Trophoblast cell (in vitro differentiated cells and primary cell): ENCODE results near the gene TMEM135.

Experiments
- DNase-seq, 2 donors: peaks; one replicate each; pipeline ENCODE4 v3.0.0-alpha.2; 2016
- H2AFZ ChIP-seq: 2 replicates; pipeline ENCODE4 v1.6.1; 2013; ENCODE audit warnings: low read length, moderate library complexity, mild to moderate bottlenecking; ENCODE audit not compliant: insufficient read depth, poor library complexity
- H2AK5ac ChIP-seq: 2 replicates; pipeline ENCODE4 v1.6.1; 2013; ENCODE audit warnings: mild to moderate bottlenecking, low read length
- H2BK120ac ChIP-seq: 2 replicates; pipeline ENCODE4 v1.6.1; 2013; ENCODE audit warnings: low read length, mild to moderate bottlenecking, moderate library complexity; ENCODE audit not compliant: insufficient read depth, poor library complexity
- H2BK12ac ChIP-seq: 2 replicates; pipeline ENCODE4 v1.6.1; 2013; ENCODE audit warnings: mild to moderate bottlenecking, low read length, moderate library complexity
- H2BK5ac ChIP-seq: 2 replicates; pipeline ENCODE4 v1.6.1; 2013; ENCODE audit warnings: low read length, low read depth, moderate library complexity, mild to moderate bottlenecking; ENCODE audit not compliant: poor library complexity
- H3K14ac ChIP-seq: 2 replicates; pipeline ENCODE4 v1.6.1; 2013; ENCODE audit warnings: mild to moderate bottlenecking, low read length
- H3K18ac ChIP-seq: 2 replicates; pipeline ENCODE4 v1.6.1; 2013; ENCODE audit warnings: mild to moderate bottlenecking, low read length
- H3K23ac ChIP-seq: 2 replicates; pipeline ENCODE4 v1.6.1; 2013; ENCODE audit warnings: low read length
- H3K27ac ChIP-seq: 2 replicates; pipeline ENCODE4 v1.5.1; 2013; ENCODE audit warnings: low read depth, mild to moderate bottlenecking, inconsistent platforms, low read length, moderate library complexity
- H3K27me3 ChIP-seq: 2 replicates; pipeline ENCODE4 v1.6.1; 2013; ENCODE audit warnings: inconsistent platforms, mild to moderate bottlenecking, low read length, moderate library complexity; ENCODE audit not compliant: insufficient read depth
- H3K36me3 ChIP-seq, 2 experiments: 1 replicate in 1 of 2; 2 replicates in 1 of 2; pipeline ENCODE4 v1.6.1; 2013; ENCODE audit warnings: low read length in 2 of 2, mild to moderate bottlenecking in 2 of 2, moderate library complexity in 1 of 2; ENCODE audit not compliant: insufficient read depth in 2 of 2, control insufficient read depth in 1 of 2
- H3K4ac ChIP-seq: 2 replicates; pipeline ENCODE4 v1.6.1; 2013; ENCODE audit warnings: low read depth, mild to moderate bottlenecking, low read length, moderate library complexity
- H3K4me1 ChIP-seq, 2 experiments: 1 replicate in 1 of 2; 2 replicates in 1 of 2; pipeline ENCODE4 v1.6.1; 2013; ENCODE audit warnings: low read length in 2 of 2, mild to moderate bottlenecking in 2 of 2, moderate library complexity in 1 of 2; ENCODE audit not compliant: insufficient read depth in 2 of 2, control insufficient read depth in 1 of 2
- H3K4me2 ChIP-seq: 2 replicates; pipeline ENCODE4 v1.6.1; 2013; ENCODE audit warnings: inconsistent platforms, mild to moderate bottlenecking, low read length, moderate library complexity
- H3K4me3 ChIP-seq: 2 replicates; pipeline ENCODE4 v1.5.1; 2013; ENCODE audit warnings: mild to moderate bottlenecking, low read depth, low read length, inconsistent platforms
- H3K79me1 ChIP-seq: one replicate; pipeline ENCODE4 v1.6.1; 2013; ENCODE audit warnings: low read length
- H3K79me2 ChIP-seq: 2 replicates; pipeline ENCODE4 v1.6.1; 2013; ENCODE audit warnings: low read length, mild to moderate bottlenecking; ENCODE audit not compliant: control insufficient read depth, insufficient read depth, poor library complexity
- H3K9ac ChIP-seq: 2 replicates; pipeline ENCODE4 v1.6.1; 2013; ENCODE audit warnings: mild to moderate bottlenecking, low read length
- H3K9me3 ChIP-seq: 2 replicates; pipeline ENCODE4 v1.6.1; 2013; ENCODE audit warnings: low read depth, mild to moderate bottlenecking, control low read depth, inconsistent platforms, low read length; ENCODE audit not compliant: insufficient read depth
- H4K12ac ChIP-seq: 2 replicates; pipeline ENCODE4 v1.6.1; 2013; ENCODE audit warnings: low read depth, mild to moderate bottlenecking, low read length, moderate library complexity
- H4K8ac ChIP-seq: 2 replicates; pipeline ENCODE4 v1.6.1; 2013; ENCODE audit warnings: low read depth, mild to moderate bottlenecking, low read length, moderate library complexity
- H4K91ac ChIP-seq: one replicate; pipeline ENCODE4 v1.6.1; 2013; ENCODE audit warnings: low read depth, mild to moderate bottlenecking, low read length, moderate library complexity
- WGBS: extraction: QIAGEN DNeasy Blood & Tissue Kit; methylation state at CpG from one replicate; pipeline ENCODE4 v1.1.7; 2013; ENCODE audit warnings: missing lambda C conversion rate; ENCODE audit not compliant: insufficient read length, insufficient coverage; ENCODE audit errors: extremely low coverage; 5-methylcytosine and 5-hydroxymethylcytosine counted together

The TMEM135 gene

DNA sequence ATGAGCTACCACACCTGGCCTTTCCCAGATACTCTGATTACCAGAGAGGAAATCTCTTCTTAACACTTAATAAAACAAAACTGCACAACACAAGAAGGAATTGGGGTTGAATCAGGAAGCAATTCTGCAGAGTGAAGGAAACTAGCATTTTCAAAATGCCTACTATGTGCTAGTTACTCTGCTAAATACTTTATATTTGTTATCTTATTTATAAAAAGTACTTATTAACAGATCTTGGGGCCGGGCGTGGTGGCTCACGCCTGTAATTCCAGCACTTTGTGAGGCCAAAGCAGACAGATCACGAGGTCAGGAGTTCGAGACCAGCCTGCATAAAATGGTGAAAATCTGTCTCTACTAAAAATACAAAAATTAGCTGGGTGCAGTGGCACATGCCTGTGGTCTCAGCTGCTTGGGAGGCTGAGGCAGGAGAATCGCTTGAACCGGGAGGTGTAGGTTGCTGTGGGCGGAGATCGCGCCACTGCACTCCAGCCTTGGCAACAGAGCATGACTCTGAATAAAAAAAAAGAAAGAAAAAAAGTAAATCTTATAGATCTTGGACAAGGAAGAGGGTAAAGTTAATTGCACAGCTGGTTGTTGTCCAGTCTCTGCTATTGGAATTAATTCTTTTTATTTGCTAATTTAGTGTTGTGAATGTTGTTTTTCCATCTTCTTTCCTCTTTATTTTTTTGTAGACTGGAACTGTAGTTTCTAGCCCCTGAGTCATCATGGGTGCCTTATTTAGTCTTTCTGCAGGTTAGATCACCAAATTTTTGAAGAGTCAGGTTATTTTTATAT is 22.1 kb downstream of the TMEM135 start:
- Histone ChIP-seq H4K8ac (no peak overlapping the region), H3K27me3 (no peaks in the 10 kb centered on the region), H3K9me3 (no peaks in the 10 kb centered on the region), H3K79me1 (no peaks in the 10 kb centered on the region), H4K12ac (no peak overlapping the region), H3K9ac (no peak overlapping the region), H3K36me3 (no peaks in the 10 kb centered on the region), H3K79me2 (no peaks in the 10 kb centered on the region), H3K4me1 (peaks cover 5 to 7% of the 10 kb centered on the region in 2 experiments), H2BK5ac (no peak overlapping the region), H3K14ac (no peak overlapping the region), H3K23ac (no peak overlapping the region), H3K4me2 (no peak overlapping the region), H3K4me3 (no peak overlapping the region), H2BK12ac (no peak overlapping the region), H3K4ac (peak overlapping the region; percentile 36), H3K27ac (no peak overlapping the region), H3K18ac (no peak overlapping the region), H2AFZ (no peak overlapping the region), H4K91ac (no peak overlapping the region), H2AK5ac (no peak overlapping the region), H2BK120ac (no peak overlapping the region)
- no peak for DNase-seq
- WGBS = no CpG with 5 or more reads among the region's 10 CpGs

DNA sequence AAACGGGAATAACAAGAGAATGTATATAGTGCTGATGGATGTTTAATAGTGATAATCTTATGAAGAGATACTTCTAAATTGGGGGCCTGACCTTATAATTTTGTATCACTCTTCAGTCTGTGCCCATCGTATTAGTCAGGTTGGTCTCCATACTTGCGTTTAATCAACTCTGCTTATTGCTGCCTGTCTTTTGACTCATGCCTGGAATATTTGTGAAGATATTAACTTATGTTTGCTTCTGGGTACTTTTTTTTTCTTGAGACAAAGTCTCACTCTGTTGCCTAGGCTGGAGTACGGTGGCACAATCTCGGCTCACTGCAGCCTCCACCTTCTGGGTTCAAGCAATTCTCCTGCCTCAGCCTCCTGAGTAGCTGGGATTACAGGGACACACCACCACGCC is 24.0 kb downstream of the TMEM135 start:
- H3K27me3 ChIP-seq = no peaks in the 10 kb centered on the region
- H2BK5ac ChIP-seq = no peak overlapping the region
- H2AFZ ChIP-seq = no peak overlapping the region
- no peak overlapping the region for H2BK12ac ChIP-seq
- no peak overlapping the region for H2BK120ac ChIP-seq
- no peak overlapping the region for H3K9ac ChIP-seq
- H3K36me3 ChIP-seq = no peaks in the 10 kb centered on the region
- H3K4me2 ChIP-seq = no peak overlapping the region
- H3K79me2 ChIP-seq = no peaks in the 10 kb centered on the region
- no CpG with 5 or more reads among the region's 6 CpGs for WGBS
- no peak overlapping the region for H3K4me3 ChIP-seq
- H4K91ac ChIP-seq = no peak overlapping the region
- H4K12ac ChIP-seq = no peak overlapping the region
- H3K4me1 ChIP-seq = no peaks in the 10 kb centered on the region
- H3K9me3 ChIP-seq = no peaks in the 10 kb centered on the region
- no peak overlapping the region for H4K8ac ChIP-seq
- H3K27ac ChIP-seq = no peak overlapping the region
- H3K14ac ChIP-seq = no peak overlapping the region
- peak in 1 of 2 donors; percentile 54 for DNase-seq
- H2AK5ac ChIP-seq = no peak overlapping the region
- no peak overlapping the region for H3K18ac ChIP-seq
- H3K79me1 ChIP-seq = no peaks in the 10 kb centered on the region
- no peak overlapping the region for H3K23ac ChIP-seq
- H3K4ac ChIP-seq = no peak overlapping the region

DNA sequence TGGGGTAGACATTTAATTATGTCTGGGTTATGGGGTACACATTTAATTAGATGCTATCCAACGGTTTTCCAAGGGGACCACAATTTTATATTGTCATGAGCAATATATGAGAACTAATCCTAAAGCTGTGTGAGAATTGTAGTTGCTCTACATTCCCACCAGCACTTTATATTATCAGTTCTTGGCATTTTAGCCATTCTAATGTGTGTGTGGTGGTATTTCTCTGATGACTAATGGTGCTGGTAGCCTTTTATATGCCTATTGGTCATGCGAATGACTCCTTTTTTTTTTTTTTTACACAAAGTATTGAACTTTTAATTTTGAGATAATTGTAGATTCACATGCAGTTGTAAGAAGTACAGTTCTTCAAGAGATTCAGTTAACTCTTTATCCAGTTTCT is 26.2 kb downstream of the TMEM135 start:
- no CpG with 5 or more reads among the region's 2 CpGs for WGBS
- H3K23ac ChIP-seq = no peak overlapping the region
- no peaks in the 10 kb centered on the region for H3K27me3 ChIP-seq
- no peaks in the 10 kb centered on the region for H3K36me3 ChIP-seq
- H3K4me1 ChIP-seq = no peaks in the 10 kb centered on the region
- H4K12ac ChIP-seq = no peak overlapping the region
- no peaks in the 10 kb centered on the region for H3K79me1 ChIP-seq
- no peak overlapping the region for H3K4me3 ChIP-seq
- no peak overlapping the region for H3K9ac ChIP-seq
- DNase-seq = peak; percentile 35 to 86
- H4K91ac ChIP-seq = no peak overlapping the region
- H3K4me2 ChIP-seq = no peak overlapping the region
- no peak overlapping the region for H2BK12ac ChIP-seq
- no peak overlapping the region for H3K14ac ChIP-seq
- H3K79me2 ChIP-seq = no peaks in the 10 kb centered on the region
- H2BK5ac ChIP-seq = no peak overlapping the region
- H2AK5ac ChIP-seq = no peak overlapping the region
- no peak overlapping the region for H2AFZ ChIP-seq
- no peak overlapping the region for H3K18ac ChIP-seq
- no peaks in the 10 kb centered on the region for H3K9me3 ChIP-seq
- no peak overlapping the region for H4K8ac ChIP-seq
- no peak overlapping the region for H3K4ac ChIP-seq
- H3K27ac ChIP-seq = no peak overlapping the region
- no peak overlapping the region for H2BK120ac ChIP-seq

DNA sequence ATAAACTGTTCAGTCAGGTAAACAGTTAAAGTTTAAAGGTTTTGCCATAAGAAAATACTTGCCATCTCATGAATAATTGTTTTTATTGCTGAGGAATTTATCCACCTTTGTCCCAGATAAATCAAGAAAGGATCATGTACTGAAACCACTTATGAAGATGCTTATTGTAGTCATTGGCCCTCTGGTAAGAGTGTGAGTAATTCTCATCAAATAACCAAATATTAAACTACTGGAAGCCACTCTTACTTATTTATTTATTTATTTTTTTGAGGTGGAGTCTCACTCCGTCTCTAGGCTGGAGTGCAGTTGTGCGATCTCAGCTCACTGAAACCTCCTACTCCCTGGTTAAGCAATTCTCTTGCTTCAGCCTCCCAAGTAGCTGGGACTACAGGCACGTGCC is 35.1 kb downstream of the TMEM135 start:
- H4K91ac ChIP-seq = no peak overlapping the region
- no peaks in the 10 kb centered on the region for H3K27me3 ChIP-seq
- H3K9ac ChIP-seq = no peak overlapping the region
- DNase-seq = no peak
- WGBS = no CpG with 5 or more reads among the region's 3 CpGs
- H3K4me2 ChIP-seq = no peak overlapping the region
- no peak overlapping the region for H2BK12ac ChIP-seq
- no peaks in the 10 kb centered on the region for H3K4me1 ChIP-seq
- H2AK5ac ChIP-seq = no peak overlapping the region
- H3K79me2 ChIP-seq = no peaks in the 10 kb centered on the region
- H3K4me3 ChIP-seq = no peak overlapping the region
- H3K36me3 ChIP-seq = peaks cover 8 to 10% of the 10 kb centered on the region in 2 experiments
- no peak overlapping the region for H4K8ac ChIP-seq
- no peaks in the 10 kb centered on the region for H3K9me3 ChIP-seq
- no peak overlapping the region for H3K23ac ChIP-seq
- H2BK5ac ChIP-seq = no peak overlapping the region
- H2BK120ac ChIP-seq = no peak overlapping the region
- no peak overlapping the region for H3K27ac ChIP-seq
- no peak overlapping the region for H3K18ac ChIP-seq
- no peaks in the 10 kb centered on the region for H3K79me1 ChIP-seq
- H3K14ac ChIP-seq = no peak overlapping the region
- H4K12ac ChIP-seq = no peak overlapping the region
- H2AFZ ChIP-seq = no peak overlapping the region
- no peak overlapping the region for H3K4ac ChIP-seq
